HEK293T (cell line): ENCODE measurements around the gene OR1J2.

Experiments used
- CTCF ChIA-PET: fragments of 350-600 bp; formaldehyde crosslinking; extraction: SDS; loops from one replicate; lab custom pipeline; 2021; ENCODE audit warnings: antibody characterized with exemption, inconsistent platforms; lab: Yijun Ruan, JAX
- POLR2A ChIA-PET: fragments of 350-600 bp; formaldehyde crosslinking; extraction: SDS; loops from one replicate; lab custom pipeline; 2020; ENCODE audit warnings: antibody characterized with exemption, inconsistent platforms; lab: Yijun Ruan, JAX
- DNase-seq: peaks from one replicate; pipeline ENCODE4 v3.0.0; 2012; ENCODE audit warnings: mixed read lengths; ENCODE audit errors: extremely low spot score
- ARNT ChIP-seq: fragments of 450-650 bp; IDR thresholded peaks from 2 replicates; pipeline ENCODE4 v1.6.1; 2017; ENCODE audit warnings: mild to moderate bottlenecking
- BHLHE40 ChIP-seq: fragments of 450-650 bp; IDR thresholded peaks from 2 replicates; pipeline ENCODE4 v1.6.1; 2016; ENCODE audit warnings: mild to moderate bottlenecking, moderate library complexity, borderline replicate concordance
- CTBP1 ChIP-seq: fragments of 450-650 bp; IDR thresholded peaks from 2 replicates; pipeline ENCODE4 v1.6.1; 2016; ENCODE audit warnings: borderline replicate concordance
- ELF4 ChIP-seq: fragments of 450-650 bp; IDR thresholded peaks from 2 replicates; pipeline ENCODE4 v1.6.1; 2017; ENCODE audit warnings: antibody characterized with exemption
- FOXA1 ChIP-seq: fragments of 450-650 bp; IDR thresholded peaks from 2 replicates; pipeline ENCODE4 v1.6.1; 2016; ENCODE audit warnings: mild to moderate bottlenecking
- FOXK2 ChIP-seq: fragments of 450-650 bp; IDR thresholded peaks from 2 replicates; pipeline ENCODE4 v1.6.1; 2016; ENCODE audit warnings: mild to moderate bottlenecking
- FOXM1 ChIP-seq: fragments of 450-650 bp; IDR thresholded peaks from 2 replicates; pipeline ENCODE4 v1.6.1; 2017; ENCODE audit warnings: mild to moderate bottlenecking, borderline replicate concordance
- HDGF ChIP-seq: fragments of 450-650 bp; IDR thresholded peaks from 2 replicates; pipeline ENCODE4 v1.6.1; 2017; ENCODE audit warnings: antibody characterized with exemption, borderline replicate concordance
- L3MBTL2 ChIP-seq: fragments of 450-650 bp; conservative IDR thresholded peaks from 2 replicates; pipeline ENCODE4 v1.6.1; 2016; ENCODE audit warnings: mild to moderate bottlenecking
- LEF1 ChIP-seq: fragments of 450-650 bp; IDR thresholded peaks from 2 replicates; pipeline ENCODE4 v1.6.1; 2017; ENCODE audit warnings: mild to moderate bottlenecking, borderline replicate concordance
- NFRKB ChIP-seq: fragments of 450-650 bp; IDR thresholded peaks from 2 replicates; pipeline ENCODE4 v1.6.1; 2016; ENCODE audit warnings: mild to moderate bottlenecking, moderate library complexity
- SP1 ChIP-seq: fragments of 450-650 bp; IDR thresholded peaks from 2 replicates; pipeline ENCODE4 v1.6.1; 2017
- SUZ12 ChIP-seq: fragments of 450-650 bp; IDR thresholded peaks from 2 replicates; pipeline ENCODE4 v1.6.1; 2016; ENCODE audit warnings: mild to moderate bottlenecking
- TARDBP ChIP-seq: fragments of 450-650 bp; IDR thresholded peaks from 2 replicates; pipeline ENCODE4 v1.6.1; 2016
- ZNF384 ChIP-seq: fragments of 450-650 bp; IDR thresholded peaks from 2 replicates; pipeline ENCODE4 v1.6.1; 2016
- TF ChIP-seq, protein P1 (sequence below): fragments of 450-650 bp; IDR thresholded peaks from 2 replicates; pipeline ENCODE4 v1.6.1; 2016

Gene OR1J2, protein sequence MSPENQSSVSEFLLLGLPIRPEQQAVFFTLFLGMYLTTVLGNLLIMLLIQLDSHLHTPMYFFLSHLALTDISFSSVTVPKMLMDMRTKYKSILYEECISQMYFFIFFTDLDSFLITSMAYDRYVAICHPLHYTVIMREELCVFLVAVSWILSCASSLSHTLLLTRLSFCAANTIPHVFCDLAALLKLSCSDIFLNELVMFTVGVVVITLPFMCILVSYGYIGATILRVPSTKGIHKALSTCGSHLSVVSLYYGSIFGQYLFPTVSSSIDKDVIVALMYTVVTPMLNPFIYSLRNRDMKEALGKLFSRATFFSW

DNA sequence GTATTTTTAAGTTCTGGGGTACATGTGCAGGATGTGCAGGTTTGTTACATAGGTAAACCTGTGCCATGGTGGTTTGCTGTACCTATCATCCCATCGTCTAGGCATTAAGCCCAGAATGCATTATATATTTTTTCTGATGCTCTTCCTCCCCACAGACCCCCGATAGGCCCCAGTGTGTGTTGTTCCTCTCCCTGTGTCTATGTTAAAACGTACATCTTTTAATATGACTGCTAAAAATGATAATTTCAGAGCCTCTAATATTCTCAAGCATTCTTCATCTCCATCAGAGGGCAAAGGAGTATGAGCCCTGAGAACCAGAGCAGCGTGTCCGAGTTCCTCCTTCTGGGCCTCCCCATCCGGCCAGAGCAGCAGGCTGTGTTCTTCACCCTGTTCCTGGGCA lies at the start of gene OR1J2:
OR1J2 (plus strand) TSS at position 301 of the 400 bp plus-strand sequence; CDS start at position 301, 0 bp downstream.
- CTCF ChIA-PET = no interaction called here
- no peak for TF ChIP-seq L3MBTL2
- TF ChIP-seq BHLHE40 = no peak
- no peak for TF ChIP-seq CTBP1
- TF ChIP-seq, protein P1, sequence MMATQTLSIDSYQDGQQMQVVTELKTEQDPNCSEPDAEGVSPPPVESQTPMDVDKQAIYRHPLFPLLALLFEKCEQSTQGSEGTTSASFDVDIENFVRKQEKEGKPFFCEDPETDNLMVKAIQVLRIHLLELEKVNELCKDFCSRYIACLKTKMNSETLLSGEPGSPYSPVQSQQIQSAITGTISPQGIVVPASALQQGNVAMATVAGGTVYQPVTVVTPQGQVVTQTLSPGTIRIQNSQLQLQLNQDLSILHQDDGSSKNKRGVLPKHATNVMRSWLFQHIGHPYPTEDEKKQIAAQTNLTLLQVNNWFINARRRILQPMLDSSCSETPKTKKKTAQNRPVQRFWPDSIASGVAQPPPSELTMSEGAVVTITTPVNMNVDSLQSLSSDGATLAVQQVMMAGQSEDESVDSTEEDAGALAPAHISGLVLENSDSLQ = no peak
- TF ChIP-seq NFRKB = no peak
- no peak for TF ChIP-seq ELF4
- TF ChIP-seq ARNT = no peak
- no peak for TF ChIP-seq HDGF
- TF ChIP-seq FOXK2 = no peak
- no peak for TF ChIP-seq TARDBP
- no peak for TF ChIP-seq FOXM1
- POLR2A ChIA-PET = no interaction called here
- no peak for DNase-seq

DNA sequence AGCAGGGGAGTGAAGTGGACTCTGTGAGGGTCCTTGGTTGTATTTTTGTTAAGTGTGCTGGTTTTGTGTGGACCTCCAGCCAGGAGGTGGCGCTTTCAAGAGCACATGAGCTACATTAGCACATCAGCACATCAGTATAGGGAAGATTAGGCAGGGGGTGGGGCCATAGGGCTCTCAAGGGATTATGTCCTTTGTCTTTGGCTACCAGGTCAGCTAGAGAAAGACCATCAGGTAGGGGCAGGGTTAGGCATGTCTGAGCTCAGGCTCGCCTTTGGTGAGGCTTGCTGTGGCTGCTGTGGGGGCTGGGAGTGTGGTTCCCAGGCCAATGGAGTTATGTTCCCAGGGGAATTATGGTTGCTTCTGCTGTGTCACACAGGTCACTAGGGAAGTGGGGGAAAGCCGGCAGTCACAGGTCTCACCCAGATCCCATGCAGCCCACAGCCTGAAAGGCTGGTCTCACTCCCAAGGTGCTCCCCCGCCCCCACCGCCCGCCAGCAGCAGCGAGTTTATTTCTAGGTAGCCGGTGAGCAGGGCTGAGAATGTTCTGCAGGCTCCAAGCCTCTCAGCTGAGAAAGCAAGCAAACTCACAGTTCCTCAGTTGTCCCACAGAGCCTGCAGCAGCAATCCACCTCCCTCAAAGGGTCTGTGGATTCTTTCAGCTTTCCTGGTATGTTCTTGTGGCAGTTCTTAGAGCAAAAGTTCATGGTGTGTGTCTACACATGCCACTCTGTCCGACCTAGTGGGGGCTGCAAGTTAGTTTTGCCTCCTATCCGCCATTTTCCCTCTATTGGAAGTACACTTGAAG lies 46.6 kb upstream of the OR1J2 start:
- no peak for TF ChIP-seq NFRKB

DNA sequence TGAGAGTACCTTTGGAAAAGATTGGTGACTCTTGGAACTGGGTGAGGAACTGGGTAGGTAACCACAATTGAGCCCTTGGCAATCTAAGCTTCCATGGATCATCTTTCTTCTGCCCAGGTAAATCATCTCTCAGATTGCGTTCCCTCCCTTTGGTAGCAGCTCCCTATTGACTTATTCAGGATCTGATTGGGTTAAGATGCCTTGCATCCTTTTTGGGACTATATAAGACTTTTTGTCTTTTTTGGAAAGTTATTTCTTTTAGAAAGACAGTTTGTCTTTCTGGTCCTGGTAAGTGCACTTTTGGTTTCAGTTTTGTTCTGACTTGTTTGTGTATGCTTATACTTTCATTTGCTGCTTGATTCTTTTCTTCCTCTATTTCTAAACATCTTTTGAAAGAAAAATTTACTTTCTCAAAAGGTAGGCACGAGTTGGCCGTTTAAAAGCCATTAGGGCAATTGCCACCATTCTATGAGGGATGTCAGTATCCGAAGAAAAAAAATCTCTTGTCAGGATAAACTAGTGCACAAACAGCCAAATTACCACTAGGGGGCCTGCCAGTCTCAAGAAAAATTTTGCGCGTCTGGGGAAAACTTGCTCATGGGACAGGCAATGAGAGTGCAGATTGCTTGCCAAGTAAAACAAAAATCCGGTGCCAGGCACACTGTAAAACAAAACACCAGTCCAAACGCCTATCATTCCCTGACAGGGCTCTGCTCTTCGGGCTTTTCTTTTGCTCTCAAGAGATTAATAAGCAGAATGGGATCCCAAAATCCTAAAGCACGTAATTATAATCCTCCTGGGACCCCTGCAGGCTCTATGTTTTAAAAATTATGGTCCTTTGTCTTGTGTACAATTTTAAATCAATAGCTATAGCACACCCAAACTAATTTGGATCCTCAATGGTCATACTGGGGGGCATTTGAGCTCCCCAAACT lies 45.7 kb upstream of the OR1J2 start:
- ChIA-PET CTCF (interaction anchor here (0.8 to 1.5 kb wide), 3 partner anchors 10 to 346 kb away, joined by 3 to 4 read pairs (median 3); no protein-coding TSS in a partner anchor), POLR2A (no interaction called here)
- peak; percentile 70 for DNase-seq
- no peak for TF ChIP-seq BHLHE40
- no peak for TF ChIP-seq SUZ12
- TF ChIP-seq LEF1 = no peak
- no peak for TF ChIP-seq FOXK2
- TF ChIP-seq ZNF384 = 0 out of 2 replicates have a peak, but pooled peaks have one; percentile 45
- no peak for TF ChIP-seq ELF4
- no peak for TF ChIP-seq HDGF
- no peak for TF ChIP-seq L3MBTL2
- TF ChIP-seq, protein P1 = peak; percentile 43; the same call in 1 of the 2 replicates

More for the DNA sequence above, 46.6 kb upstream of the OR1J2 start:
- no peak for DNase-seq
- CTCF ChIA-PET = interaction anchor here (0.6 to 1.5 kb wide), 5 partner anchors 11 to 545 kb away, joined by 3 to 4 read pairs (median 3); no protein-coding TSS in a partner anchor
- POLR2A ChIA-PET = no interaction called here

DNA sequence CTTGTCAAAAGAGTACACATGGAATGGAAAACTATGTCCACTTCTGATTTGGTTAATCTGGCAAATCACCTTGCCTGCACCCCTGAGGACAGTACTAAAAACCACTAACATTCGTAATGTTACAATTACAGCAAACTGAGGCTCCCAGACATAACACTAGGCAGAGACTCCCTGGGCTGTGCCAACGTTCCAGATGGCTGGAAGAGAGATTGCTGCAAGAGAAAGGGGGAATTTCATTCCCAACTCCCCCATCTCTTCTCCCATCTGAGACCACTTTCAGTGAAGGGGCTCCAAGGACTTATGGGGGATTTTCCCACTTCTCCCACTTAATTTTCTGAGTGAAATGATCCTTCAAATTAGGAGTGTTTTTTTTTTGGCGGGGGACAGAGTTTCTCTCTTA lies 44.1 kb upstream of the OR1J2 start:
- TF ChIP-seq FOXK2 (no peak), BHLHE40 (no peak), NFRKB (no peak), FOXA1 (no peak), FOXM1 (no peak), ARNT (no peak), LEF1 (no peak), L3MBTL2 (no peak), HDGF (no peak), CTBP1 (no peak), ELF4 (no peak), ZNF384 (no peak), TARDBP (no peak), SUZ12 (no peak), SP1 (no peak)
- TF ChIP-seq, protein P1 = no peak
- no peak for DNase-seq
- CTCF ChIA-PET = no interaction called here
- POLR2A ChIA-PET = no interaction called here

DNA sequence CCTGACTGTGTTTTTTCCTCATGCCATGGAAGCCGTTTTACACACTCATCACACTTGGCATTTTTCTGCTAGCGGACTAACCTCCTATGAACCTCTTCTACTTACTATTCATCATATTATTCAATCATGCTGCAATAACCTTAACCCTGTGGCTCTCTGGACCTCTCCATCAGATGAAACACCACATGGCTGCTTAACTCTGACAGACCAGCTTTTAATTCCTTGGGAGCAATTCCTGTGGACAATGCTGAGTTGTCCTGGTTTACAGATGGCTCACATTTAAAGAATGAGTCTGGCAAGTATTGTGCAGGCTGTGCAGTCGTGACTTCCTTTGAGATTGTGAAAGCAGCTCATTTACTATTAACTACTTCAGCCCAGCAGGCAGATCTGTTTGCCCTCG lies 41.9 kb upstream of the OR1J2 start:
- no peak for TF ChIP-seq NFRKB
- no peak for TF ChIP-seq ARNT
- no peak for TF ChIP-seq SUZ12
- no peak for TF ChIP-seq BHLHE40
- no peak for TF ChIP-seq TARDBP
- no peak for TF ChIP-seq FOXK2
- no peak for TF ChIP-seq FOXA1

DNA sequence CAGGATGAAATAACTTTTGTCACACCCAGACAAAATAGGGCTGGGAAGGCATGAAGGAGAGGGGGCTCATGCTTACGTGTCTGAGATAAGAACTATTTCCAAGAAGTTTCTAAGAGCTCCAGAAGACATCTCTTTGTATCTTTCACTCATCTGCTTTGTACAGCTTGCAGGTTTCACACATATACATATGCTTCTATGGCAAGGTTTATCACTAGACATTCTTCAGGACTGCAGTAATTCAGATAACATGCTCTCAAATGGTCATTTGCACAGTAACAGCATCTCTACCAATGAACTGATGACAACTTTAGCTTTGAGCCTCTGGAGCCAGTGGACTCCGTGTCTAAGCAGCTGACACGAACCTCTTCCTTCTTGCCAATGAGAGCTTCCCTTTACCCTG lies 36.0 kb upstream of the OR1J2 start:
- DNase-seq = no peak
- POLR2A ChIA-PET = no interaction called here
- CTCF ChIA-PET = interaction anchor here (1.1 kb wide), 1 partner anchor 11 kb away, joined by 3 read pairs; no protein-coding TSS in a partner anchor
- TF ChIP-seq SUZ12 (no peak), ELF4 (no peak), TARDBP (no peak)

More for the DNA sequence above, 41.9 kb upstream of the OR1J2 start:
- no peak for DNase-seq
- ChIA-PET CTCF (no interaction called here), POLR2A (no interaction called here)
